HepG2 (cell line): ENCODE results near the gene PYCR2. TPM values are rescaled to one million over a fixed set of nuclear protein-coding genes. Genes with fewer than 3 reads are reported as not detected.

Experiments used
- ATAC-seq: fragments of 200-7000 bp; cut with Tn5 transposase; 3 replicates; pipeline ENCODE4 v1.9.1; 2020; ENCODE audit warnings: mild to moderate bottlenecking, moderate library complexity
- BruUV-seq: library from RNA; stranded (reverse); fragments of 400-500 nt; replicated peaks from 2 replicates; lab custom pipeline; 2021; lab: Mats Ljungman, UMichigan
- CTCF ChIA-PET: fragments of 300-600 bp; formaldehyde crosslinking; extraction: SDS; loops from one replicate; lab custom pipeline; 2021; ENCODE audit warnings: low total read pairs, inconsistent platforms, low intra/inter-chr PET ratio; lab: Yijun Ruan, JAX
- POLR2A ChIA-PET: fragments of 350-600 bp; sonication (Branson Sonifier 250); formaldehyde crosslinking; loops from one replicate; lab custom pipeline; 2020; ENCODE audit warnings: antibody characterized with exemption, inconsistent platforms; lab: Yijun Ruan, JAX
- DNase-seq: peaks from one replicate; pipeline ENCODE4 v3.0.0-alpha.2; 2015; ENCODE audit warnings: low spot score
- FAIRE-seq: peaks from 3 replicates; lab custom pipeline; 2011; peaks lifted over from hg19 to GRCh38; lab: Jason Lieb, UNC
- H2AFZ ChIP-seq: one replicate; pipeline ENCODE4 v1.6.1; 2011; ENCODE audit warnings: low read length, inconsistent platforms
- H3K27ac ChIP-seq: fragments of 300-600 bp; 3 replicates; pipeline ENCODE4 v1.8.0; 2011; ENCODE audit warnings: mixed run types, mild to moderate bottlenecking, mixed read lengths, low read length, inconsistent platforms; ENCODE audit not compliant: insufficient read depth; ENCODE audit errors: extremely low read length
- H3K27me3 ChIP-seq, 2 experiments: fragments of 200-600 bp in 1 of 2; 2 replicates in 1 of 2; 3 replicates in 1 of 2; pipeline versions ENCODE4 v1.6.0 to v1.8.0; 2011; ENCODE audit warnings: low read length in 2 of 2, mild to moderate bottlenecking in 2 of 2, moderate library complexity in 2 of 2, inconsistent platforms in 1 of 2; ENCODE audit not compliant: insufficient read depth in 2 of 2, control insufficient read depth in 1 of 2
- H3K36me3 ChIP-seq, 2 experiments: fragments of 200-600 bp in 1 of 2; replicated peaks in 1 of 2; 2 replicates in 1 of 2; 3 replicates in 1 of 2; pipeline versions ENCODE4 v1.5.1 to v1.8.0; 2011; ENCODE audit warnings: low read length in 2 of 2, inconsistent platforms in 1 of 2; ENCODE audit not compliant: insufficient read depth in 2 of 2, control insufficient read depth in 1 of 2
- H3K4me1 ChIP-seq: 2 replicates; pipeline ENCODE4 v1.5.1; 2012; ENCODE audit warnings: low read length, inconsistent platforms; ENCODE audit not compliant: insufficient read depth
- H3K4me2 ChIP-seq: 2 replicates; pipeline ENCODE4 v1.6.0; 2011; ENCODE audit warnings: low read depth, low read length, inconsistent platforms
- H3K4me3 ChIP-seq, 3 experiments: fragments of 200-600 bp in 1 of 3; sonication (generic), shearing (Covaris generic) in 1 of 3; replicated peaks in 1 of 3; 2 replicates each; pipeline ENCODE4 v1.5.1; 2011 to 2016; ENCODE audit warnings: low read length in 3 of 3, inconsistent platforms in 2 of 3, low read depth in 2 of 3, mild to moderate bottlenecking in 2 of 3, control low read depth in 1 of 3, mixed read lengths in 1 of 3; ENCODE audit not compliant: insufficient read depth in 1 of 3
- H3K79me2 ChIP-seq: one replicate; pipeline ENCODE4 v1.6.1; 2011; ENCODE audit warnings: low read length, inconsistent platforms; ENCODE audit not compliant: insufficient read depth
- H3K9ac ChIP-seq: 2 replicates; pipeline ENCODE4 v1.6.0; 2011; ENCODE audit warnings: mild to moderate bottlenecking, low read depth, low read length, inconsistent platforms; ENCODE audit not compliant: insufficient read depth
- H3K9me3 ChIP-seq: 2 replicates; pipeline ENCODE4 v1.5.1; 2012; ENCODE audit warnings: mild to moderate bottlenecking, low read length
- H4K20me1 ChIP-seq: 2 replicates; pipeline ENCODE4 v1.6.0; 2011; ENCODE audit warnings: inconsistent platforms, mild to moderate bottlenecking, low read length, moderate library complexity; ENCODE audit not compliant: insufficient read depth
- BCL6 ChIP-seq: IDR thresholded peaks from 2 replicates; pipeline ENCODE4 v1.6.1; 2016; ENCODE audit warnings: missing genetic modification reagents, missing compliant biosample characterization
- BHLHE40 ChIP-seq: IDR thresholded peaks from 2 replicates; pipeline ENCODE4 v1.6.1; 2011; ENCODE audit warnings: low read length, improper control_type of control experiment
- GABPB1 ChIP-seq: IDR thresholded peaks from 2 replicates; pipeline ENCODE4 v1.6.1; 2016; ENCODE audit warnings: mild to moderate bottlenecking, missing genetic modification reagents, moderate library complexity, missing compliant biosample characterization
- NR2F2 ChIP-seq: IDR thresholded peaks from 2 replicates; pipeline ENCODE4 v1.6.1; 2012; ENCODE audit warnings: low read depth, inconsistent platforms, borderline replicate concordance
- RELA ChIP-seq: sonication (generic); formaldehyde crosslinking; IDR thresholded peaks from 2 replicates; pipeline ENCODE4 v1.4.0; 2020; ENCODE audit warnings: missing genetic modification reagents
- SIX1 ChIP-seq: sonication (generic); formaldehyde crosslinking; IDR thresholded peaks from 2 replicates; pipeline ENCODE4 v1.4.0; 2020; ENCODE audit warnings: missing genetic modification reagents, borderline replicate concordance
- XRCC5 ChIP-seq: fragments of 200-400 bp; formaldehyde crosslinking; optimal IDR thresholded peaks from 2 replicates; pipeline ENCODE3; 2017; ENCODE audit warnings: mild to moderate bottlenecking, low read length
- ZNF256 ChIP-seq: sonication (generic); formaldehyde crosslinking; conservative IDR thresholded peaks from 2 replicates; pipeline ENCODE4 v1.4.0; 2020; ENCODE audit warnings: missing genetic modification reagents
- ZNF282 ChIP-seq: fragments of 450-650 bp; IDR thresholded peaks from 2 replicates; pipeline ENCODE4 v1.6.1; 2018; ENCODE audit not compliant: partially characterized antibody
- ZNF563 ChIP-seq: sonication (generic); formaldehyde crosslinking; IDR thresholded peaks from 2 replicates; pipeline ENCODE4 v1.8.0; 2022; ENCODE audit warnings: mild to moderate bottlenecking, moderate library complexity, missing genetic modification reagents
- ZNF644 ChIP-seq: IDR thresholded peaks from 2 replicates; pipeline ENCODE4 v1.6.1; 2016; ENCODE audit warnings: low read depth
- ZNF891 ChIP-seq: sonication (generic); formaldehyde crosslinking; IDR thresholded peaks from 2 replicates; pipeline ENCODE4 v1.5.0; 2020; ENCODE audit warnings: mild to moderate bottlenecking, missing genetic modification reagents
- WGBS: methylation state at CpG from one replicate; pipeline ENCODE4 v1.1.6; 2017; ENCODE audit warnings: low lambda C conversion rate; 5-methylcytosine and 5-hydroxymethylcytosine counted together
- in situ Hi-C: cut with HindIII; loops from 2 replicates; pipeline ENCODE4 v1.10.0; 2017; ENCODE audit warnings: low pct_unique_long_range_greater_than_20kb; ENCODE audit not compliant: extremely low pct_ligation_motif_present
- intact Hi-C: fragments of 100-400 bp; cut with micrococcal nuclease; formaldehyde crosslinking; loops from one replicate; pipeline ENCODE4 v1.10.0; 2022; ENCODE audit not compliant: unreplicated experiment
- polyA plus RNA-seq, 8 experiments: library from polyadenylated mRNA; depleted of rRNA in 3 of 8; stranded (reverse) in 7 of 8; unstranded in 1 of 8; fragments of >200 nt; fragmentation: Illumina TruSeq in 4 of 8; extraction: Trizol in 4 of 8; gene quantifications; 2 replicates each; pipeline versions ENCODE4 v1.2.1 to v1.2.3, GENCODE V29; 2011 to 2016; ENCODE audit warnings: low read depth in 4 of 8, missing spikeins in 1 of 8, mixed read lengths in 1 of 8; ENCODE audit not compliant: insufficient read depth in 1 of 8
- total RNA-seq, 5 experiments: library from RNA; depleted of rRNA; stranded (reverse); fragments of >200 nt; fragmentation: Illumina TruSeq; extraction: Trizol; gene quantifications; 2 replicates each; pipeline ENCODE4 v1.2.3, GENCODE V29; 2016; ENCODE audit warnings: low read depth in 1 of 5
- TF ChIP-seq, protein P1 (sequence below): sonication (generic); formaldehyde crosslinking; IDR thresholded peaks from 2 replicates; pipeline ENCODE4 v1.4.0; 2020; ENCODE audit warnings: missing genetic modification reagents, borderline replicate concordance
- TF ChIP-seq, protein P2 (sequence below): sonication (generic); formaldehyde crosslinking; IDR thresholded peaks from 2 replicates; pipeline ENCODE4 v1.5.0; 2020; ENCODE audit warnings: mild to moderate bottlenecking, missing genetic modification reagents, borderline replicate concordance

Gene PYCR2
- total and polyA plus RNA-seq, 2 of the 13 experiments (the other 11 are each of a cell fraction or from before 2014, with no cell fraction given) = 47.2 to 47.8 TPM

DNA sequence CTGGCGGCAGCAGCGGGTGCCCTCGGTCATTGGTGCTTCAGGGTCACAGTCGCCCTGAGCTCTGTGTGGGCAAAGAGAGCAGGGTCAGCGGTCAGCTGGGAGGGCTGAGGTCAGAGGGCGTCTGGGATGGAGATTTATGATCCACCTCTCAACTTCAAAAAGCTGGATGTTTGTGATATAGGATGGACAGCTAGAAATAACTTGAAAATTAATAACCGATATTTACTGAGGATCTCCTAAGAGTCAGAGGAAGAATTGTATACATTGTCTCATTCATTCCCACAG lies 37.1 kb downstream of the PYCR2 start:
- peak overlapping the region; percentile 43; the same call in 1 of the 2 replicates for H3K9ac ChIP-seq
- CTCF ChIA-PET = no interaction called here
- WGBS = 7% methylated on average over 4 of the region's 7 CpGs
- TF ChIP-seq ZNF563 (CRISPR knock-in tag) = no peak
- TF ChIP-seq GABPB1 = no peak
- no peak for TF ChIP-seq ZNF282
- TF ChIP-seq SIX1 = no peak
- no peak for TF ChIP-seq RELA (CRISPR knock-in tag)
- peak; percentile 60; the same call in 1 of the 2 replicates for TF ChIP-seq NR2F2
- TF ChIP-seq XRCC5 = no peak
- no peak for TF ChIP-seq ZNF891
- TF ChIP-seq, protein P1, sequence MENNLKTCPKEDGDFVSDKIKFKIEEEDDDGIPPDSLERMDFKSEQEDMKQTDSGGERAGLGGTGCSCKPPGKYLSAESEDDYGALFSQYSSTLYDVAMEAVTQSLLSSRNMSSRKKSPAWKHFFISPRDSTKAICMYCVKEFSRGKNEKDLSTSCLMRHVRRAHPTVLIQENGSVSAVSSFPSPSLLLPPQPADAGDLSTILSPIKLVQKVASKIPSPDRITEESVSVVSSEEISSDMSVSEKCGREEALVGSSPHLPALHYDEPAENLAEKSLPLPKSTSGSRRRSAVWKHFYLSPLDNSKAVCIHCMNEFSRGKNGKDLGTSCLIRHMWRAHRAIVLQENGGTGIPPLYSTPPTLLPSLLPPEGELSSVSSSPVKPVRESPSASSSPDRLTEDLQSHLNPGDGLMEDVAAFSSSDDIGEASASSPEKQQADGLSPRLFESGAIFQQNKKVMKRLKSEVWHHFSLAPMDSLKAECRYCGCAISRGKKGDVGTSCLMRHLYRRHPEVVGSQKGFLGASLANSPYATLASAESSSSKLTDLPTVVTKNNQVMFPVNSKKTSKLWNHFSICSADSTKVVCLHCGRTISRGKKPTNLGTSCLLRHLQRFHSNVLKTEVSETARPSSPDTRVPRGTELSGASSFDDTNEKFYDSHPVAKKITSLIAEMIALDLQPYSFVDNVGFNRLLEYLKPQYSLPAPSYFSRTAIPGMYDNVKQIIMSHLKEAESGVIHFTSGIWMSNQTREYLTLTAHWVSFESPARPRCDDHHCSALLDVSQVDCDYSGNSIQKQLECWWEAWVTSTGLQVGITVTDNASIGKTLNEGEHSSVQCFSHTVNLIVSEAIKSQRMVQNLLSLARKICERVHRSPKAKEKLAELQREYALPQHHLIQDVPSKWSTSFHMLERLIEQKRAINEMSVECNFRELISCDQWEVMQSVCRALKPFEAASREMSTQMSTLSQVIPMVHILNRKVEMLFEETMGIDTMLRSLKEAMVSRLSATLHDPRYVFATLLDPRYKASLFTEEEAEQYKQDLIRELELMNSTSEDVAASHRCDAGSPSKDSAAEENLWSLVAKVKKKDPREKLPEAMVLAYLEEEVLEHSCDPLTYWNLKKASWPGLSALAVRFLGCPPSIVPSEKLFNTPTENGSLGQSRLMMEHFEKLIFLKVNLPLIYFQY = no peak
- TF ChIP-seq, protein P2, sequence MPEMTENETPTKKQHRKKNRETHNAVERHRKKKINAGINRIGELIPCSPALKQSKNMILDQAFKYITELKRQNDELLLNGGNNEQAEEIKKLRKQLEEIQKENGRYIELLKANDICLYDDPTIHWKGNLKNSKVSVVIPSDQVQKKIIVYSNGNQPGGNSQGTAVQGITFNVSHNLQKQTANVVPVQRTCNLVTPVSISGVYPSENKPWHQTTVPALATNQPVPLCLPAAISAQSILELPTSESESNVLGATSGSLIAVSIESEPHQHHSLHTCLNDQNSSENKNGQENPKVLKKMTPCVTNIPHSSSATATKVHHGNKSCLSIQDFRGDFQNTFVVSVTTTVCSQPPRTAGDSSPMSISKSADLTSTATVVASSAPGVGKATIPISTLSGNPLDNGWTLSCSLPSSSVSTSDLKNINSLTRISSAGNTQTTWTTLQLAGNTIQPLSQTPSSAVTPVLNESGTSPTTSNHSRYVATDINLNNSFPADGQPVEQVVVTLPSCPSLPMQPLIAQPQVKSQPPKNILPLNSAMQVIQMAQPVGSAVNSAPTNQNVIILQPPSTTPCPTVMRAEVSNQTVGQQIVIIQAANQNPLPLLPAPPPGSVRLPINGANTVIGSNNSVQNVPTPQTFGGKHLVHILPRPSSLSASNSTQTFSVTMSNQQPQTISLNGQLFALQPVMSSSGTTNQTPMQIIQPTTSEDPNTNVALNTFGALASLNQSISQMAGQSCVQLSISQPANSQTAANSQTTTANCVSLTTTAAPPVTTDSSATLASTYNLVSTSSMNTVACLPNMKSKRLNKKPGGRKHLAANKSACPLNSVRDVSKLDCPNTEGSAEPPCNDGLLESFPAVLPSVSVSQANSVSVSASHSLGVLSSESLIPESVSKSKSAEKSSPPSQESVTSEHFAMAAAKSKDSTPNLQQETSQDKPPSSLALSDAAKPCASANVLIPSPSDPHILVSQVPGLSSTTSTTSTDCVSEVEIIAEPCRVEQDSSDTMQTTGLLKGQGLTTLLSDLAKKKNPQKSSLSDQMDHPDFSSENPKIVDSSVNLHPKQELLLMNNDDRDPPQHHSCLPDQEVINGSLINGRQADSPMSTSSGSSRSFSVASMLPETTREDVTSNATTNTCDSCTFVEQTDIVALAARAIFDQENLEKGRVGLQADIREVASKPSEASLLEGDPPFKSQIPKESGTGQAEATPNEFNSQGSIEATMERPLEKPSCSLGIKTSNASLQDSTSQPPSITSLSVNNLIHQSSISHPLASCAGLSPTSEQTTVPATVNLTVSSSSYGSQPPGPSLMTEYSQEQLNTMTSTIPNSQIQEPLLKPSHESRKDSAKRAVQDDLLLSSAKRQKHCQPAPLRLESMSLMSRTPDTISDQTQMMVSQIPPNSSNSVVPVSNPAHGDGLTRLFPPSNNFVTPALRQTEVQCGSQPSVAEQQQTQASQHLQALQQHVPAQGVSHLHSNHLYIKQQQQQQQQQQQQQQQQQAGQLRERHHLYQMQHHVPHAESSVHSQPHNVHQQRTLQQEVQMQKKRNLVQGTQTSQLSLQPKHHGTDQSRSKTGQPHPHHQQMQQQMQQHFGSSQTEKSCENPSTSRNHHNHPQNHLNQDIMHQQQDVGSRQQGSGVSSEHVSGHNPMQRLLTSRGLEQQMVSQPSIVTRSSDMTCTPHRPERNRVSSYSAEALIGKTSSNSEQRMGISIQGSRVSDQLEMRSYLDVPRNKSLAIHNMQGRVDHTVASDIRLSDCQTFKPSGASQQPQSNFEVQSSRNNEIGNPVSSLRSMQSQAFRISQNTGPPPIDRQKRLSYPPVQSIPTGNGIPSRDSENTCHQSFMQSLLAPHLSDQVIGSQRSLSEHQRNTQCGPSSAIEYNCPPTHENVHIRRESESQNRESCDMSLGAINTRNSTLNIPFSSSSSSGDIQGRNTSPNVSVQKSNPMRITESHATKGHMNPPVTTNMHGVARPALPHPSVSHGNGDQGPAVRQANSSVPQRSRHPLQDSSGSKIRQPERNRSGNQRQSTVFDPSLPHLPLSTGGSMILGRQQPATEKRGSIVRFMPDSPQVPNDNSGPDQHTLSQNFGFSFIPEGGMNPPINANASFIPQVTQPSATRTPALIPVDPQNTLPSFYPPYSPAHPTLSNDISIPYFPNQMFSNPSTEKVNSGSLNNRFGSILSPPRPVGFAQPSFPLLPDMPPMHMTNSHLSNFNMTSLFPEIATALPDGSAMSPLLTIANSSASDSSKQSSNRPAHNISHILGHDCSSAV = no peak
- TF ChIP-seq BCL6 = no peak
- TF ChIP-seq ZNF256 = no peak
- TF ChIP-seq BHLHE40 = no peak
- TF ChIP-seq ZNF644 (CRISPR knock-in tag) = no peak

More for the DNA sequence above, 37.1 kb downstream of the PYCR2 start:
- Histone ChIP-seq H4K20me1 (no peaks in the 10 kb centered on the region), H3K36me3 (no peaks in the 10 kb centered on the region), H3K79me2 (no peaks in the 10 kb centered on the region), H3K4me1 (peaks cover 74% of the 10 kb centered on the region), H3K4me2 (peak overlapping the region; percentile 86), H3K27me3 (no peaks in the 10 kb centered on the region; a peak in 1 of 5 replicates), H3K9me3 (no peaks in the 10 kb centered on the region), H3K4me3 (peak overlapping the region in 1 of 3 experiments; percentile 52; a peak in 1 of 6 replicates), H2AFZ (no peak overlapping the region), H3K27ac (no peak overlapping the region)
- intact Hi-C loops = loop anchor here (10.0 kb wide), 1 partner anchor 88 kb away; no protein-coding TSS in a partner anchor
- BruUV-seq = no TSS peak
- no peak; the same call in 2 of the 3 replicates for ATAC-seq
- no peak for DNase-seq
- in situ Hi-C loops = no loop called here
- FAIRE-seq = no peak
- POLR2A ChIA-PET = interaction anchor here (0.7 to 1.0 kb wide), 2 partner anchors 9 to 10 kb away, joined by 3 read pairs; no protein-coding TSS in a partner anchor
